Skin of body (tissue), 2 donors: ENCODE results near the gene CNKSR1. TPM values are rescaled to one million over a fixed set of nuclear protein-coding genes. Genes with fewer than 3 reads are reported as not detected.

Source experiments
- DNase-seq: peaks from one replicate; lab custom pipeline; 2025; lab: John Stamatoyannopoulos, UW
- total RNA-seq: library from RNA; depleted of rRNA; stranded (reverse); fragments of >200 nt; gene quantifications from one replicate; pipeline ENCODE4 v1.2.3, GENCODE V29; 2014

Gene CNKSR1, protein sequence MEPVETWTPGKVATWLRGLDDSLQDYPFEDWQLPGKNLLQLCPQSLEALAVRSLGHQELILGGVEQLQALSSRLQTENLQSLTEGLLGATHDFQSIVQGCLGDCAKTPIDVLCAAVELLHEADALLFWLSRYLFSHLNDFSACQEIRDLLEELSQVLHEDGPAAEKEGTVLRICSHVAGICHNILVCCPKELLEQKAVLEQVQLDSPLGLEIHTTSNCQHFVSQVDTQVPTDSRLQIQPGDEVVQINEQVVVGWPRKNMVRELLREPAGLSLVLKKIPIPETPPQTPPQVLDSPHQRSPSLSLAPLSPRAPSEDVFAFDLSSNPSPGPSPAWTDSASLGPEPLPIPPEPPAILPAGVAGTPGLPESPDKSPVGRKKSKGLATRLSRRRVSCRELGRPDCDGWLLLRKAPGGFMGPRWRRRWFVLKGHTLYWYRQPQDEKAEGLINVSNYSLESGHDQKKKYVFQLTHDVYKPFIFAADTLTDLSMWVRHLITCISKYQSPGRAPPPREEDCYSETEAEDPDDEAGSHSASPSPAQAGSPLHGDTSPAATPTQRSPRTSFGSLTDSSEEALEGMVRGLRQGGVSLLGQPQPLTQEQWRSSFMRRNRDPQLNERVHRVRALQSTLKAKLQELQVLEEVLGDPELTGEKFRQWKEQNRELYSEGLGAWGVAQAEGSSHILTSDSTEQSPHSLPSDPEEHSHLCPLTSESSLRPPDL
- 6.9 TPM for total RNA-seq

DNA sequence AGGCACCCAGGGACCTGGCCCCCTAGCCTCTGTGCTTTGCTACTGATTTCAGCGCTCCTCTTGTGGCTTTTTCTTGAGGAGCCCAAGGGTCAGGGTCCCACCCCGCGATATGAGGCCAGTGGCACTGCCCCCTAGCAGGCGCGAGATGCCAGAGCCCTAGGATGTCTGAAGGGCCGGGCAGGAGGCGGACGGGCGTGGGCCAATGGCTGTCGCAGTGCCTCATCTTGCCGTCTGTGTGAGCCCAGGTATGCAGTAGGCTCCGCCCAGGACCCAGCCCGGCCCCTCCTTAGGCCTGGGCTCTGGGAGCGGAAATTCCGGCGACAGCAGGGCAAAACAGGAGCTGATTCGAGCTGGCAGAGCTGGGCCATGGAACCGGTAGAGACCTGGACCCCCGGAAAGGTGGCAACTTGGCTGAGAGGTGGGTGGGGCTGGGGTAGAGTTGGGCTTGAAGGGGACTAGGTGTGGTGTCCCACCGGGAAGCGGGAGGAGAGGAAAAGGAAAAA is at the start of gene CNKSR1:
TSS of gene CNKSR1 (plus strand) at position 310 of the 503 bp plus-strand sequence. CDS start at position 367, 57 bp downstream.
- no peak for DNase-seq

GRCh38 chr1:26129778-26130177 is 47.5 kb upstream of the CNKSR1 start:
- no peak for DNase-seq

- DNase-seq = no peak
Measured at GRCh38 chr1:26130695-26131094, 46.6 kb upstream of the CNKSR1 start.

DNA sequence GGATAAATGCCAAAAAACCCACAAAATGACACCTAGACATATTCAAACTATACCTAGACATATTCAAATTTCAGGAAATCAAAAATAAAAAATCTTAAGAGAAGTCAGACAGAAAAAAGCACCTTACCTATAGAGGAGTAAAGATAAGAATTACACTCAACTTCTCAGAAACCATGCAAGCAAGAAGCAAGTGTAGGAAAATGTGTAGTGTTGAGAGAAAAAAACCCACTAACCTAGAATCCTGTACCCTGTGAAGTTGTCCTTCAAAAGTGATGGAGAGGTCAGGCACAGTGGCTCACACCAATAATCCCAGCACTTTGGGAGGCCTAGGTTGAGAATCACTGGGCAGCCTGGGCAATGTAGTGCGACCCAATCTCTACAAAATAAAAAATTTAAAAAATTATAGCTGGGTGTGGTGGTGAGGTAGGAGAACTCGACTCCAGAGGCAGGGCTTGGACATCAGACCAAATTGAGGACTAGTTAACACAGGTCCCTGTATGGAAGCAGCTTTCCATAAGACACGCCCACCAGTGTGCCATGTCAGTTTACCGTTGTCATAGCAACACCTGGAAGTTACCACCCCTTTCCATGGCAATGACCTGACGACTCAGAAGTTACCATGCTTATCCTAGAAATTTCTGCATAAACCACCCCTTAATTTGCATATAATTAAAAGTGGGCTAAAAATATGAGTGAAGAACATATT is 45.0 kb upstream of the CNKSR1 start:
- no peak for DNase-seq

DNA sequence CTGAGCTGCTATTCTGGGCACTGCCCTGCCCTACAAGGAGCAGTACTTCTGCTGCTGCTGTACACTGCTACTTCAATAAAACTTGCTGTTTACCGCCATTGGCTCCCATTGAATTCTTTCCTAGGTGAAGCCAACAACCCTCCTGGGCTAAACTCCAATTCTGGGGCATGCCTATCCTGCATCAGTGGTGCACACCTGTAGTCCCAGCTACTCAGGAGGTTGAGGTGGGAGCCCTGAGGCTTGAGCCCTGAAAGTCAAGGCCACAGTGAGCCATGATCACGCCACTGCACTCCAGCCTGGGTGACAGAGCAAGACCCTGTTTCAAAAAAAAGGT is 44.5 kb upstream of the CNKSR1 start:
- no peak for DNase-seq

- DNase-seq = no peak
Measured at GRCh38 chr1:26134466-26134865, 42.8 kb upstream of the CNKSR1 start.

- DNase-seq = no peak
Measured at GRCh38 chr1:26138974-26139558, 38.2 kb upstream of the CNKSR1 start.

- no peak for DNase-seq
Measured at GRCh38 chr1:26142159-26142558, 35.1 kb upstream of the CNKSR1 start.

DNA sequence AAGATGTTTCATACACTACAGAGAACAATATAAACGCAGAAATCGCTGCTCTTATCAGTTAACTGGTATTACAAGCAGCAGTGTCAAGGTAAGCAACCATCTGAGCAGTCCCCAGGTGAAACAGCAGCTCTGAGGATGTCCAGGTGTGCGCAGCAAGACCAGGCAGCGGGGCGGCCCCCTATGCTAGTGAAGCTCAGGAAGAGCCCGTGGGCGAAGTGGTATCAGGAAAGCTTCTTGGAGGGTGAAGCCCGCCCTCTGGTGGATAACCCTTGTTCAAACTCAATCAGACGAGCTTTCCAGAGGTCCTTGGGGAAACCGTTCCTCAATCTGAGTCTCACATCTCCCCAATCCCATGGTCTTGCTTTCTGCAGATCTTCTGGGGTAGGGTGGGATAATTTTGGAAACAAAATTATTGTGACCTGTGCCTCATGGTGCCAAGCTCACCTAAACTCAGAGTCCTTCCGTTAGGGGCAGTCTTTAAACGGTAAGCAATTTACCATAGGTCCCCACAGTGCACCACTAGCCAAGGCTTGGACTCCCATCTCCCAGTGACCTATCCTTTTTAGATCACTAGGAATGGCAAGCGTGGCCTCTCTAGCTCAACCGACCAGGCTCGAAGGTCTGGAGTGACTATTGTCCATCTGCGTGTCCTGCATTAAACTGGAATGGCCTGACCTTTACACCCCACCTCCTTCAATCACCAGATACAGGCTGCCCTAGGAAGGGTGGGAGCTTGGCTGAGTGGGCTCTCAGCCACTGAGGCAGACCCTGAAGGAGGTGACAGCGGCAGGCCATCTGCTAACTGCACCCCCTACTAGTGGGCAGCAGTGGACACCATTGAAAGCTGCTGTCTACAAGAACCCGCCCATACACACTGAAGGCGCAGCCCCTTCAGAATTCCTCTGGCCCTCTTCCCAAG is 32.0 kb upstream of the CNKSR1 start:
- DNase-seq = peak; percentile 34

GRCh38 chr1:26145960-26146294 is 31.4 kb upstream of the CNKSR1 start:
- DNase-seq = no peak

DNA sequence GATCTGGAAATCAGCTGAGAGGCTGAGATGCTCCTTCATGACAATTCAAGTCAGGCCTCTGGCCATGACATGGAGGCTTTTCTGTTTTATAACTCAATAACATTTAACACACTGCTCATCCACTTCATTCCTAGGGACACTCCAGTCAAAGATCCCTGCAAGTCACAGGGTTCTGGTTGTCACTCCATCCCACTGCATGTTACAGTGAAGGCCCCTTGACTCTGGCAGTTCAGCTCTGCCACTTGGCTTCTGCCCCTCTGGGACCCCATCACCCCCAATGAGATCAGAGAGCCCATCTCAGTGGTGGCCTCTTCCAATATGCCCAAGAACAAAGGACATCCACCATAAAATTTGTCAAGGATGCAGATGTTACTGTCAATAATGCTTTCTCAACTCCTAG is 28.4 kb upstream of the CNKSR1 start:
- no peak for DNase-seq

GRCh38 chr1:26153966-26154532 is 23.2 kb upstream of the CNKSR1 start:
- no peak for DNase-seq

GRCh38 chr1:26154750-26155149 is 22.5 kb upstream of the CNKSR1 start:
- no peak for DNase-seq

GRCh38 chr1:26155370-26156284 is 21.7 kb upstream of the CNKSR1 start:
- no peak for DNase-seq

GRCh38 chr1:26156285-26157038 is 20.8 kb upstream of the CNKSR1 start:
- no peak for DNase-seq

DNA sequence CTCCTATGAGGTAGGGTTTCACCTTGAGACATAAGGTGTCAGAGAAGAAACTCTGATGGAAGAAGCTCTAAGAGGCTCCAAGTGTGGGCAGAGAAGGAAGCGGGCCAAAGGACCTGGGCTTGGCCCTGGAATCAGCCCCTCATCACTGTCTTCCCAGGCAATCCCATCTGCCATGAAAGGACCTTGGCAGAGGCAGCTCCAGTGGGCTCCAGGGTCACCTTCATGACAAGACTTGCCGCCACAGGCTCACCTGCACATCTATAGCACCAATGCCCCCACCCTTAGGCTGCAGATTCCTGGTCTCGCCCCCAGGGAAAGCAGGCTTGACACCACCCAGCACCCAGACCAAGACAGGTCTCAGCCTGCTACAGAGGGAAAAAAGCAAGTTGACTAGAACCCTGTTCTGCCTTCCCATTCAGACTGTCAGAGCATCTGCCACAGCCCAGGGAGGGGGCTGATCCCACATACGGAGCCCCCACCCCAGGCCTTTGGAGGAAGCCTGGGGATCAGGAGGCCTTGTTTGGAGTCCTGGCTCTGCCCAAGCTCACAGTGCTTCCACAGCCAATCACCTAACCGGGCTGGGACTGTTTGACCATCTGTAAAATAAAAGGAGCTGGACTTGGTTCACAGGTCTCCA is 18.9 kb upstream of the CNKSR1 start:
- no peak for DNase-seq

DNA sequence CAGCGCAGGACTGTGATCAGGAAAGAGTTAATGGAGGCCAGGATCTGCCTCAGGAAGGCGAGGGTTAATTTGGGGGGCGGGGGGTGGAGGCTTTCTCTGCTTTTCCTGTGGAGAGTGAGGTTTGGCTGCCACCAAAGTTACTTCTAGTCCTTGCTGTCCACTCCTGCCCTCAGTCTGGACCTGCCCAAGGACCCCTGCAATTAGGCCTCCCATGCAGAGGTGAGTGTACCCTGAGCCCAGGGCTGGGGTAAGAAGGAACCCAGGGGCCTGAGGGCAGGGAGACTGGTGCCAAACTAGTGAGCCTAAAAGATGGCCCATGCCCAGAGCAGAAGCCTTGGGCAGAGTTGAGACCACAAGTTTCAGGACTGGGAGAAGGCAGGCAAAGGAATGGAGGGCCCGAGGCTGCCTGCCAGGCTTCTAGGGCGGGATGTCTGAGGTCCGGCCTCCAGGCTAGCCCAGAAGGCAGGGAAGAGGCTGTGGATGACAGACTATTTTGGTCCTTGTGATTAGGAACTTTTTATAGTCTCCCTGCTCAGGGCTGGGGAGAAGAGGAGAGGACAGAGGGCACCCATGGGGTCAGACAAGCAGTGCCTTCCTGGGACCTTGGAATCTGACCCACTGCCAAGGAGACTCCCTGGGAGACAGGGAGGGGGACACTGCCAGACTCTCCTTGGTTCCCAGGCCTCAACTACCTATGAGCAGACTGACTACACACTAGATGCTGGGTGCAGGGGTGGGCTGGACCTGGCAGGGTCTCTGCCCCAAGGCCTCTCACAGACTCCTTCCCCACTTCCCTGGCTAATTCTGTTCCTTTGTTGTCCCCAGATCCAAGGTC is 18.2 kb upstream of the CNKSR1 start, which contains the start of gene FAM110D:
TSS of gene FAM110D (plus strand) at position 172 of the 835 bp plus-strand sequence. CDS start 2,213 bp downstream, outside the sequence.
- DNase-seq = no peak
